HepG2 (cell line): ENCODE data around the gene TCFL5. TPM values are rescaled to one million over a fixed set of nuclear protein-coding genes. Genes with fewer than 3 reads are reported as not detected.

Experiments
- BHLHE40 ChIP-seq: IDR thresholded peaks from 2 replicates; pipeline ENCODE4 v1.6.1; 2011; ENCODE audit warnings: low read length, improper control_type of control experiment
- HMG20B ChIP-seq: conservative IDR thresholded peaks from 2 replicates; pipeline ENCODE4 v1.6.1; 2016; ENCODE audit warnings: missing genetic modification reagents, missing compliant biosample characterization
- HNRNPLL ChIP-seq: fragments of 200-400 bp; formaldehyde crosslinking; IDR thresholded peaks from 2 replicates; pipeline ENCODE4 v1.6.1; 2017; ENCODE audit warnings: mild to moderate bottlenecking, low read depth, low read length; ENCODE audit not compliant: poor library complexity, severe bottlenecking
- KLF13 ChIP-seq: sonication (generic); formaldehyde crosslinking; IDR thresholded peaks from 2 replicates; pipeline ENCODE4 v1.4.0; 2020; ENCODE audit warnings: mild to moderate bottlenecking, missing genetic modification reagents
- PPARG ChIP-seq: conservative IDR thresholded peaks from 2 replicates; pipeline ENCODE4 v1.6.1; 2016; ENCODE audit warnings: missing biosample characterization, missing genetic modification reagents
- RBFOX2 ChIP-seq: fragments of 200-400 bp; formaldehyde crosslinking; IDR thresholded peaks from 2 replicates; pipeline ENCODE4 v1.6.1; 2017; ENCODE audit warnings: low read depth, mild to moderate bottlenecking, low read length
- TRIM24 ChIP-seq: sonication (generic); formaldehyde crosslinking; IDR thresholded peaks from 2 replicates; pipeline ENCODE4 v1.8.0; 2022; ENCODE audit warnings: mild to moderate bottlenecking, missing genetic modification reagents
- ZBTB1 ChIP-seq: sonication (generic); formaldehyde crosslinking; IDR thresholded peaks from 2 replicates; pipeline ENCODE4 v1.4.0; 2020; ENCODE audit warnings: missing genetic modification reagents, borderline replicate concordance
- ZNF260 ChIP-seq: sonication (generic); formaldehyde crosslinking; IDR thresholded peaks from 2 replicates; pipeline ENCODE4 v1.4.0; 2020; ENCODE audit warnings: missing genetic modification reagents, low read depth, mild to moderate bottlenecking, borderline replicate concordance
- ZNF33A ChIP-seq: sonication (generic); formaldehyde crosslinking; IDR thresholded peaks from 2 replicates; pipeline ENCODE4 v1.5.1; 2020; ENCODE audit warnings: missing genetic modification reagents, mild to moderate bottlenecking, moderate library complexity, borderline replicate concordance
- ZNF563 ChIP-seq: sonication (generic); formaldehyde crosslinking; IDR thresholded peaks from 2 replicates; pipeline ENCODE4 v1.8.0; 2022; ENCODE audit warnings: mild to moderate bottlenecking, moderate library complexity, missing genetic modification reagents
- ZNF703 ChIP-seq: sonication (generic); formaldehyde crosslinking; IDR thresholded peaks from 2 replicates; pipeline ENCODE4 v1.5.1; 2020; ENCODE audit warnings: missing genetic modification reagents, mild to moderate bottlenecking, moderate library complexity, borderline replicate concordance
- ZNF766 ChIP-seq: sonication (generic); formaldehyde crosslinking; IDR thresholded peaks from 2 replicates; pipeline ENCODE4 v1.5.0; 2020; ENCODE audit warnings: missing genetic modification reagents, borderline replicate concordance
- ZSCAN25 ChIP-seq: sonication (generic); formaldehyde crosslinking; IDR thresholded peaks from 2 replicates; pipeline ENCODE4 v1.8.0; 2022; ENCODE audit warnings: mild to moderate bottlenecking, missing genetic modification reagents
- polyA plus RNA-seq, 8 experiments: library from polyadenylated mRNA; depleted of rRNA in 3 of 8; stranded (reverse) in 7 of 8; unstranded in 1 of 8; fragments of >200 nt; fragmentation: Illumina TruSeq in 4 of 8; extraction: Trizol in 4 of 8; gene quantifications; 2 replicates each; pipeline versions ENCODE4 v1.2.1 to v1.2.3, GENCODE V29; 2011 to 2016; ENCODE audit warnings: low read depth in 4 of 8, missing spikeins in 1 of 8, mixed read lengths in 1 of 8; ENCODE audit not compliant: insufficient read depth in 1 of 8
- total RNA-seq, 5 experiments: library from RNA; depleted of rRNA; stranded (reverse); fragments of >200 nt; fragmentation: Illumina TruSeq; extraction: Trizol; gene quantifications; 2 replicates each; pipeline ENCODE4 v1.2.3, GENCODE V29; 2016; ENCODE audit warnings: low read depth in 1 of 5
- TF ChIP-seq, protein P1 (sequence below): sonication (generic); formaldehyde crosslinking; IDR thresholded peaks from 2 replicates; pipeline ENCODE4 v1.4.0; 2020; ENCODE audit warnings: missing genetic modification reagents
- TF ChIP-seq, protein P2 (sequence below): sonication (generic); formaldehyde crosslinking; IDR thresholded peaks from 2 replicates; pipeline ENCODE4 v1.4.0; 2020; ENCODE audit warnings: missing genetic modification reagents
- TF ChIP-seq, protein P3 (sequence below): sonication (generic); formaldehyde crosslinking; IDR thresholded peaks from 2 replicates; pipeline ENCODE4 v1.4.0; 2020; ENCODE audit warnings: missing genetic modification reagents
- TF ChIP-seq, protein P4 (sequence below): sonication (generic); formaldehyde crosslinking; IDR thresholded peaks from 2 replicates; pipeline ENCODE4 v1.4.0; 2020; ENCODE audit warnings: missing genetic modification reagents

The TCFL5 gene
- total and polyA plus RNA-seq, 2 of the 13 experiments (the other 11 are each of a cell fraction or from before 2014, with no cell fraction given) = 14.8 to 20.0 TPM

DNA sequence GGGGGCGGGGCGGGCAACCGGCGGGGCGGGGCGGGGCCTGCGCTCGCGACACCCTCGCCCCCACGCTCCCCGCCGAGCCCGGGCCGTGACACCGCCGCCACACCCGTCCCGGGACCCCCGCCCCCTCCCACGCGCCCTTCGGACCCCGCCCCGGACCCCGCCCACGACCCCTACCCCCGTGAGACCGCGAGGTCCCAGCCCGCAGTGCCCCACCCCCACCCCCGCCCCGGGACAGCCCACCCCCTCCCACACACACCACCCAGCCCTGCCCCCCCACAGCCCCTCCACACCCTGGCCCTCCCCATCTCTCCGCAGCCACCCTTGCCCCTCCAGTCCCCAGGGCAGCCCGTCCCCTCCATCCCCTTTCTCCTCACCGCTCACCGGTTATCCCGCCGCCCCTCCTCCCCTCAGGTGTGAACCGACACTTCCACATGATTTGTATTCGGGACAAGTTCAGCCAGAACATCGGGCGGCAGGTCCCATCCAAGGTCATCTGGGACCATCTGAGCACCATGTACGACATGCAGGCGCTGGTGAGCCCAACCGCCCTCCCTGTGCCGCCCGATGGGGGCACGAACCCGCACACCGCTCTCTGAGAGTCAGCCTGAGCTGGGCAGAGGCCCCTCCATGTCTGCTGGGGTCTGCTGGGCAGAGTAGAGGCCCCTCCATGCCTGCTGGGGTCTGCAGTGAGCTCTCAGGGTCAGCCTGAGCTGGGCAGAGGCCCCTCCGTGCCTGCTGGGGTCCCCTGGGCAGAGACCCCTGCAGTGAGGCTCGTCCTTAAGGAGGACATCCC, 64.7 kb downstream of the TCFL5 start (continued):
- no peak for TF ChIP-seq ZSCAN25
- TF ChIP-seq PPARG (CRISPR knock-in tag) = no peak
- no peak for TF ChIP-seq HNRNPLL
- no peak for TF ChIP-seq ZNF563 (CRISPR knock-in tag)
- TF ChIP-seq ZNF766 (CRISPR knock-in tag) = no peak
- no peak for TF ChIP-seq RBFOX2
- no peak for TF ChIP-seq ZNF33A (CRISPR knock-in tag)
- TF ChIP-seq, protein P1, sequence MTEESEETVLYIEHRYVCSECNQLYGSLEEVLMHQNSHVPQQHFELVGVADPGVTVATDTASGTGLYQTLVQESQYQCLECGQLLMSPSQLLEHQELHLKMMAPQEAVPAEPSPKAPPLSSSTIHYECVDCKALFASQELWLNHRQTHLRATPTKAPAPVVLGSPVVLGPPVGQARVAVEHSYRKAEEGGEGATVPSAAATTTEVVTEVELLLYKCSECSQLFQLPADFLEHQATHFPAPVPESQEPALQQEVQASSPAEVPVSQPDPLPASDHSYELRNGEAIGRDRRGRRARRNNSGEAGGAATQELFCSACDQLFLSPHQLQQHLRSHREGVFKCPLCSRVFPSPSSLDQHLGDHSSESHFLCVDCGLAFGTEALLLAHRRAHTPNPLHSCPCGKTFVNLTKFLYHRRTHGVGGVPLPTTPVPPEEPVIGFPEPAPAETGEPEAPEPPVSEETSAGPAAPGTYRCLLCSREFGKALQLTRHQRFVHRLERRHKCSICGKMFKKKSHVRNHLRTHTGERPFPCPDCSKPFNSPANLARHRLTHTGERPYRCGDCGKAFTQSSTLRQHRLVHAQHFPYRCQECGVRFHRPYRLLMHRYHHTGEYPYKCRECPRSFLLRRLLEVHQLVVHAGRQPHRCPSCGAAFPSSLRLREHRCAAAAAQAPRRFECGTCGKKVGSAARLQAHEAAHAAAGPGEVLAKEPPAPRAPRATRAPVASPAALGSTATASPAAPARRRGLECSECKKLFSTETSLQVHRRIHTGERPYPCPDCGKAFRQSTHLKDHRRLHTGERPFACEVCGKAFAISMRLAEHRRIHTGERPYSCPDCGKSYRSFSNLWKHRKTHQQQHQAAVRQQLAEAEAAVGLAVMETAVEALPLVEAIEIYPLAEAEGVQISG (CRISPR knock-in tag) = no peak
- no peak for TF ChIP-seq BHLHE40
- no peak; the same call in 1 of the 2 replicates for TF ChIP-seq KLF13 (CRISPR knock-in tag)
- no peak for TF ChIP-seq ZNF260 (CRISPR knock-in tag)
- TF ChIP-seq, protein P2, sequence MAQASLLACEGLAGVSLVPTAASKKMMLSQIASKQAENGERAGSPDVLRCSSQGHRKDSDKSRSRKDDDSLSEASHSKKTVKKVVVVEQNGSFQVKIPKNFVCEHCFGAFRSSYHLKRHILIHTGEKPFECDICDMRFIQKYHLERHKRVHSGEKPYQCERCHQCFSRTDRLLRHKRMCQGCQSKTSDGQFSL = no peak
- TF ChIP-seq TRIM24 (CRISPR knock-in tag) = no peak
- TF ChIP-seq, protein P3, sequence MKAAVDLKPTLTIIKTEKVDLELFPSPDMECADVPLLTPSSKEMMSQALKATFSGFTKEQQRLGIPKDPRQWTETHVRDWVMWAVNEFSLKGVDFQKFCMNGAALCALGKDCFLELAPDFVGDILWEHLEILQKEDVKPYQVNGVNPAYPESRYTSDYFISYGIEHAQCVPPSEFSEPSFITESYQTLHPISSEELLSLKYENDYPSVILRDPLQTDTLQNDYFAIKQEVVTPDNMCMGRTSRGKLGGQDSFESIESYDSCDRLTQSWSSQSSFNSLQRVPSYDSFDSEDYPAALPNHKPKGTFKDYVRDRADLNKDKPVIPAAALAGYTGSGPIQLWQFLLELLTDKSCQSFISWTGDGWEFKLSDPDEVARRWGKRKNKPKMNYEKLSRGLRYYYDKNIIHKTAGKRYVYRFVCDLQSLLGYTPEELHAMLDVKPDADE (CRISPR knock-in tag) = no peak
- no peak for TF ChIP-seq ZNF703 (CRISPR knock-in tag)
- TF ChIP-seq, protein P4, sequence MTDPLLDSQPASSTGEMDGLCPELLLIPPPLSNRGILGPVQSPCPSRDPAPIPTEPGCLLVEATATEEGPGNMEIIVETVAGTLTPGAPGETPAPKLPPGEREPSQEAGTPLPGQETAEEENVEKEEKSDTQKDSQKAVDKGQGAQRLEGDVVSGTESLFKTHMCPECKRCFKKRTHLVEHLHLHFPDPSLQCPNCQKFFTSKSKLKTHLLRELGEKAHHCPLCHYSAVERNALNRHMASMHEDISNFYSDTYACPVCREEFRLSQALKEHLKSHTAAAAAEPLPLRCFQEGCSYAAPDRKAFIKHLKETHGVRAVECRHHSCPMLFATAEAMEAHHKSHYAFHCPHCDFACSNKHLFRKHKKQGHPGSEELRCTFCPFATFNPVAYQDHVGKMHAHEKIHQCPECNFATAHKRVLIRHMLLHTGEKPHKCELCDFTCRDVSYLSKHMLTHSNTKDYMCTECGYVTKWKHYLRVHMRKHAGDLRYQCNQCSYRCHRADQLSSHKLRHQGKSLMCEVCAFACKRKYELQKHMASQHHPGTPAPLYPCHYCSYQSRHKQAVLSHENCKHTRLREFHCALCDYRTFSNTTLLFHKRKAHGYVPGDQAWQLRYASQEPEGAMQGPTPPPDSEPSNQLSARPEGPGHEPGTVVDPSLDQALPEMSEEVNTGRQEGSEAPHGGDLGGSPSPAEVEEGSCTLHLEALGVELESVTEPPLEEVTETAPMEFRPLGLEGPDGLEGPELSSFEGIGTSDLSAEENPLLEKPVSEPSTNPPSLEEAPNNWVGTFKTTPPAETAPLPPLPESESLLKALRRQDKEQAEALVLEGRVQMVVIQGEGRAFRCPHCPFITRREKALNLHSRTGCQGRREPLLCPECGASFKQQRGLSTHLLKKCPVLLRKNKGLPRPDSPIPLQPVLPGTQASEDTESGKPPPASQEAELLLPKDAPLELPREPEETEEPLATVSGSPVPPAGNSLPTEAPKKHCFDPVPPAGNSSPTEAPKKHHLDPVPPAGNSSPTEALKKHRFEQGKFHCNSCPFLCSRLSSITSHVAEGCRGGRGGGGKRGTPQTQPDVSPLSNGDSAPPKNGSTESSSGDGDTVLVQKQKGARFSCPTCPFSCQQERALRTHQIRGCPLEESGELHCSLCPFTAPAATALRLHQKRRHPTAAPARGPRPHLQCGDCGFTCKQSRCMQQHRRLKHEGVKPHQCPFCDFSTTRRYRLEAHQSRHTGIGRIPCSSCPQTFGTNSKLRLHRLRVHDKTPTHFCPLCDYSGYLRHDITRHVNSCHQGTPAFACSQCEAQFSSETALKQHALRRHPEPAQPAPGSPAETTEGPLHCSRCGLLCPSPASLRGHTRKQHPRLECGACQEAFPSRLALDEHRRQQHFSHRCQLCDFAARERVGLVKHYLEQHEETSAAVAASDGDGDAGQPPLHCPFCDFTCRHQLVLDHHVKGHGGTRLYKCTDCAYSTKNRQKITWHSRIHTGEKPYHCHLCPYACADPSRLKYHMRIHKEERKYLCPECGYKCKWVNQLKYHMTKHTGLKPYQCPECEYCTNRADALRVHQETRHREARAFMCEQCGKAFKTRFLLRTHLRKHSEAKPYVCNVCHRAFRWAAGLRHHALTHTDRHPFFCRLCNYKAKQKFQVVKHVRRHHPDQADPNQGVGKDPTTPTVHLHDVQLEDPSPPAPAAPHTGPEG (CRISPR knock-in tag) = no peak
- no peak for TF ChIP-seq ZBTB1 (CRISPR knock-in tag)
- TF ChIP-seq HMG20B (CRISPR knock-in tag) = no peak
